GM12873 (cell line): ENCODE data around the gene CNTF.

ENCODE experiments used
- TF ChIP-seq, protein P1 (sequence below): IDR thresholded peaks from 2 replicates; pipeline ENCODE4 v1.5.1; 2012; ENCODE audit warnings: low read depth, mild to moderate bottlenecking, moderate library complexity, low read length, control low read depth; ENCODE audit not compliant: insufficient read depth; ENCODE audit errors: missing control alignments

CNTF gene

DNA sequence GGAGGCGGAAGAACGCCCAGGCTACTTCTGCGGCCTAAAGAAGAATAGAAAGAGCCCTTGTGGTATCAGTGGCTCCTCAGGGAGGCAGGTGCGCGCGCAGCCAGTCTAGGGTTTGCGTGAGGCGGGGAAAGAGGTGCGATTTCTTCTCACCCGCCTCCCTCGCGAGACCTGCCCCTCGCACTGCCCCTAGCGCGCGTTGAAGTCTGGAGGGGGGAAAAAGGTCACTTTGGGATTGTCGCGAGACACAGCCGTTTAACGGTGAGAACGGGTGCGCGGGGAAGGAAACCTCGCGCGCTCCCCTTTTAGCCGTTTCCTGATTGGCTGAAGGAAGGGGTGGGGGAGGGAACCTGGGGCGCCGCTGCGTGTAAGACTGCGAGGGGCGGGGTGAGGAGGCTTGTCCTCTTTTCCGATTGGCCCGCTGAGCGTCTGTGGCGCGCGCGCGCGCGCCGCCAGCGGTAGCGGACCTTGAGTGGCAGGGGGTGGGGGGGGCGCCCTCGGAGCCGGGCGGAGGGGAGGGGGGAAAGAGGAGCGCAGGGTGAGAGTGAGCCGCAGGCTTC, 43.8 kb upstream of the CNTF start, which contains the start of gene ZFP91:
Gene ZFP91, plus strand, starts transcription at position 429 of the 557 bp plus-strand sequence. CDS start 219 bp downstream, outside the sequence.
- TF ChIP-seq, protein P1, sequence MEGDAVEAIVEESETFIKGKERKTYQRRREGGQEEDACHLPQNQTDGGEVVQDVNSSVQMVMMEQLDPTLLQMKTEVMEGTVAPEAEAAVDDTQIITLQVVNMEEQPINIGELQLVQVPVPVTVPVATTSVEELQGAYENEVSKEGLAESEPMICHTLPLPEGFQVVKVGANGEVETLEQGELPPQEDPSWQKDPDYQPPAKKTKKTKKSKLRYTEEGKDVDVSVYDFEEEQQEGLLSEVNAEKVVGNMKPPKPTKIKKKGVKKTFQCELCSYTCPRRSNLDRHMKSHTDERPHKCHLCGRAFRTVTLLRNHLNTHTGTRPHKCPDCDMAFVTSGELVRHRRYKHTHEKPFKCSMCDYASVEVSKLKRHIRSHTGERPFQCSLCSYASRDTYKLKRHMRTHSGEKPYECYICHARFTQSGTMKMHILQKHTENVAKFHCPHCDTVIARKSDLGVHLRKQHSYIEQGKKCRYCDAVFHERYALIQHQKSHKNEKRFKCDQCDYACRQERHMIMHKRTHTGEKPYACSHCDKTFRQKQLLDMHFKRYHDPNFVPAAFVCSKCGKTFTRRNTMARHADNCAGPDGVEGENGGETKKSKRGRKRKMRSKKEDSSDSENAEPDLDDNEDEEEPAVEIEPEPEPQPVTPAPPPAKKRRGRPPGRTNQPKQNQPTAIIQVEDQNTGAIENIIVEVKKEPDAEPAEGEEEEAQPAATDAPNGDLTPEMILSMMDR, result no peak

DNA sequence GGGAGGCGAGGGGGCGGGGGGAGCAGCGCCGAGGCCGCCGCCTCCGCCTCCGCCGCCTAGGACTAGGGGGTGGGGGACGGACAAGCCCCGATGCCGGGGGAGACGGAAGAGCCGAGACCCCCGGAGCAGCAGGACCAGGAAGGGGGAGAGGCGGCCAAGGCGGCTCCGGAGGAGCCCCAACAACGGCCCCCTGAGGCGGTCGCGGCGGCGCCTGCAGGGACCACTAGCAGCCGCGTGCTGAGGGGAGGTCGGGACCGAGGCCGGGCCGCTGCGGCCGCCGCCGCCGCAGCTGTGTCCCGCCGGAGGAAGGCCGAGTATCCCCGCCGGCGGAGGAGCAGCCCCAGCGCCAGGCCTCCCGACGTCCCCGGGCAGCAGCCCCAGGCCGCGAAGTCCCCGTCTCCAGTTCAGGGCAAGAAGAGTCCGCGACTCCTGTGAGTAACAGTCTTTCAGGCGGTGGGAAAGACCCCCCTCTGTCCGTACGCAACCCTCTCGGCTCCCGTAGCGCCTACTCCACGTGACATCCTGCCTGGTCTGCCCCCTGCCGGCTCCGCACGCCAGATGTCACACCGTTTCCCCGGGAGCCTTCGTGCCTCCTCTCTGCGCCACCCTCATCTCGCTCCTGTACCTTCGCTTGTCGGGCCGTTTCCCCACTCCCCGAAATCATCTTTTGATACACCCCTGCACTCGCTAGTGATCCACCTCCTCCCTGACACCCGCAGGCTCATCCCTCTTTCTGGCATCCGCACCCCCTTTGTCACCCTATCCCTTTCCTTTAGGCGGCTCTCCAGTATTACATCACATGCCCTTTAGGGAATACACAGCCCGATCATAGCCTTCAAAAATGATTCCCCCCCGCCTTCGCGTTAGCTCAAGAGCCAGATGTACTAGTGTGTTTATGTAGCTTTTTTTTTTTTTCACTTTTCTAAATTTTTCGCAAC, 43.0 kb upstream of the CNTF start:
- TF ChIP-seq, protein P1, result peak; percentile 91

DNA sequence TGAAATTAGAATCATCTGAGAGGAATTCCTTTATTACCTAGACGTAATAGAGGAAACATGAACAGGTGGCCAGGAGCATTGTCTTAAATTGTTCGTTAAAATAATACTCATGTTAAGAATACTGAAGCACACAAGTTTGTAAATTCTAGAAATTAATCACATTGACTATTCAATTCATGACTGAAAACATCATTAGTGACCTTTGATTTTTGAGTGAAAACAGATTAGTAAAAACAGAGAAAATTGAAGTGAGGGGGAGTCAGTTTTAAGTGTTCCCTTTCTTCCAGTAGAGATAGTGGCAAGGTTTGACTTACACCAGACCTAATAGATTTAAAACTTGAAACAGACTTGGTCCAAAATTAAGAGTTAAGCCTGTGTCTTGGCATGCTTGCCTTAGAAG, 42.2 kb upstream of the CNTF start:
- TF ChIP-seq, protein P1, result no peak

DNA sequence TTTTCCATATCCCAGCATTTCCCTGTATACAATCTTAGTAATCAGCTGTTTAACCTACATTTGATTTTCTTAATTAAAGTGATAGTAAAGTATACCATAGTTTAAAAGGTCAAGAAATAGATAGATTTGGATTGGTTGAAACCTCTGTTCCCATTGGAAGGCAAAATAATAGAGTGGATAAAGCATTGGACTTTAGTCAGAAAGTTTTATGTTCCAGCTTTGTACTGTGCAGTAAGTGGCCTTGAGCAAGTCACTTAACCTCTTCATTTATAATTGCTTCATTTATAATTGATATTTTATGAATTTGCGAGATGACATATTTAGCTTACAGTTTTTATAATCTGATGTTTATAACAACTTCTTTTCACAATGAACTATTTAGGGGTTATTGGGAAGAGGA, 40.0 kb upstream of the CNTF start:
- TF ChIP-seq, protein P1, result no peak

DNA sequence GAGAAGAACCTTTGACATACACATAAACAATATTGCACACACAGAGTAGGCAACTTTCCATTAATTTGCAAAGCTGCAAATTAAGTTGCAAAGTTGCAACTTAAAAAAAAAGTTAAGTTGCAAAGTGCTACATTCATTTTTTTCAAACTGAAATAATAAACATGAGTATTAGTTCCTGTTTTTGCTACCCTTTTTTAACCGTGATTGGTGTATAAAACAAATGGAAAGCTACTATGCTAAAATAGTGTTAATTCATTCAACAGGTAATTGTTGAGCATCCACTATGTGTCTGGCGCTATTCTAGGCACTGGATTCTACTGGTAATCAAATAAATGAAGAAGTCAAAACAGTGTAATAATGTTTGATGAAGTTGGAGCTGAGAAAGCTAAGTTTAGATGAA, 35.5 kb upstream of the CNTF start:
- TF ChIP-seq, protein P1, result no peak

DNA sequence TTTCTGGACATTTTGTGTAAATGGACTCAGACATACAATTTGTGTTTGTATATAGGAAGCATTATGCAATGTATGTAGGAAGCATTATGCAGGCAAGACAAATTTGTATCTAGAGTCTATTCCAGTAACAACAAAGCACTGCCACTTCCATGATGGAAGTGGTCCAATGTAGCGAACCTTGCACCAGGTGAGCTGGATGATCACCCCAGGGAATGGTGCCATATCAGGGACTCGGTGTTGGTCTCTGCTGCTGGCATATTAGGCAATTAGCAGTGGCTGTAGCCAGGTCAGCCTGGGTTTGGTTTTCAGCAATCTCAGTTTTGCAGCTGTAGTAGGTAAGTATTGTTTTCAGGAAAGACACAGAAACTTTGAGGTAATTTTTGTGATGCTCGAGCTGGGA, 30.8 kb upstream of the CNTF start:
- TF ChIP-seq, protein P1, result no peak

DNA sequence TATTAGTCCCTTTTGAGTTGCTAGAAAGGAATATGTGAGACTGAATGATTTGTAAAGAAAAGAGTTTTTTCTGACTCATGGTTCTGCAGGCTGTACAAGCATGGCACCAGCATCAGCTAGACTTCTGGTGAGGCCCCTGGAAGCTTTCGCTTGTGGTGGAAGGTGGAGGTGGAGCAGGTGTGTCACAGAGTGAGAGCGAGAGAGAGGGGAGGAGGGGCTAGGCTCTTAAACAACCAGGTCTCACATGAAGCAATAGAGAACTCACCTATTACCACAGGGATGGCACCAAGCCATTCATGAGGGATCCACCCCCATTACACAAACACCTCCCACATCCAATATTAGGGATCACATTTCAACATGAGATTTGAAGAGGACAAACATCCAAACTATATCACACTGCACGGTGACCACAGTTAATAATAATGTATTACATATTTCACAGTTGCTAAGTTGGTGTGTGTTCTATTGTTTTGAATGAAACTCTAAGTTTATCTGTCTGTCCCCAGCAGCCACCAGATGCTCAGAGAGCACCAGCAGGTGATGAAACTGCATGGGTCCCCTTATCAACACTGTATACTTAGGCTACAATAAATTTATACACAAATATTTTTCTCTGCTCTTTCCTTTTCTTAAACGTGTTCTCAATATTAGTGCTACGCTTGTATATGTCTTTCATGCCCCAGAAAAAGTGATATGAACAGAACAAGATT, 29.5 kb upstream of the CNTF start:
- TF ChIP-seq, protein P1, result no peak
